Heart left ventricle (tissue), 13 donors: ENCODE data around the gene TLK1.

ENCODE experiments used
- CTCF ChIP-seq, 12 donors: fragments of 200-600 bp; sonication (generic) in 4 of 12; IDR thresholded peaks; one replicate each; pipeline versions ENCODE4 v1.5.0 to v1.8.0; 2018 to 2022; ENCODE audit warnings: antibody characterized with exemption in 12 of 12, mild to moderate bottlenecking in 5 of 12
- POLR2A ChIP-seq, 2 donors: fragments of 450-650 bp; IDR thresholded peaks; one replicate each; pipeline ENCODE4 v1.6.1; 2017; ENCODE audit warnings: antibody characterized with exemption in 2 of 2, mild to moderate bottlenecking in 2 of 2, moderate library complexity in 2 of 2
- donor health status: ischemic (EF 13 %, LVEDD 7.1; RV severe dilation, severe dysfunction).
- donor health status: DM: no; HTN: yes; CAD: no.
- donor health status: DM: no; HTN: no; CAD: no.
- donor health status: ischemic (EF 25% LVEDD 6.9; RV normal size, moderate dysfunction).
- donor health status: ischemic (EF 25% LVEDD 5.7; RV mildly dilated, moderate dysfunction).
- donor health status: ischemic (EF 35%, LVEDD 5.7; RV mildly dilated, moderate dysfunction).
- donor health status: nonischemic (EF 11% LVEDD 7.7; RV severe dilation, severe dysfunction).
- donor health status: DM: yes; HTN: yes; CAD: no.
- donor health status: PGD.
- donor health status: ischemic (EF 29% LVEDD 5.4; RV normal size, mild dysfunction).
- donor health status: nonischemic (EF 23%, LVEDD 6.1; RV moderate dilation, normal function).

DNA sequence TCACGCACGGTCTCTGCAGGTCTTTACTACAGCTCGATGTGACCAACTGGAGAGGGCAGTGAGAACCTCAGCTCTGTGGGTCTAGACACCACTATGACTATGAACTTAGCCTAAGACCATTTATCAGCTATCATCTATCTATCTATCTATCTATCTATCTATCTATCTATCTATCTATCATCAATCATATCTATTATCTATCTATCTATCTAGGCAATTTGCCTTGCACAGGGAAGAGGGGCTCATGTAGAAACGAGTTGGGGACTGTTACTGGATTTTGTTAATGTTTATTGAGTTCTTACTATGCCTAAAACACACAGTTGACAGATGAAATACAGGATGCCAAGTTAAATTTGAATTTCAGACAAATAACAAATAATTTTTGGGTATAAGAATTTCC lies 41.1 kb upstream of the TLK1 start:
- TF ChIP-seq CTCF (IDR thresholded peaks at IDR 0.05) (no peak), POLR2A (IDR thresholded peaks at IDR 0.05) (no peak)
